Upper lobe of left lung (tissue), 6 donors: ENCODE results near the gene CGB3. TPM values are rescaled to one million over a fixed set of nuclear protein-coding genes. Genes with fewer than 3 reads are reported as not detected.
"Not testable (repeated sequence)": the region's sequence is repeated elsewhere in the genome, so short reads cannot be mapped to it uniquely, and the experiment has no call there.

Experiments
- ATAC-seq, 2 donors: fragments of 200-7000 bp; cut with Tn5 transposase; one replicate each; pipeline ENCODE4 v1.9.1; 2022; ENCODE audit warnings: mild to moderate bottlenecking in 2 of 2, moderate library complexity in 2 of 2; ENCODE audit not compliant: low FRiP score in 2 of 2
- DNase-seq, 2 donors: peaks; one replicate each; pipeline ENCODE4 v3.0.0-alpha.2; 2019 to 2020
- H3K27ac ChIP-seq, 4 donors: fragments of 200-600 bp; sonication (generic); one replicate each; pipeline ENCODE4 v1.5.1; 2016 to 2019
- H3K27me3 ChIP-seq, 4 donors: fragments of 200-600 bp; sonication (generic); one replicate each; pipeline ENCODE4 v1.5.1; 2017 to 2019
- H3K36me3 ChIP-seq, 4 donors: fragments of 200-600 bp; sonication (generic); one replicate each; pipeline ENCODE4 v1.5.1; 2016 to 2019
- H3K4me1 ChIP-seq, 4 donors: fragments of 200-600 bp; sonication (generic); one replicate each; pipeline ENCODE4 v1.5.1; 2018 to 2019
- H3K4me3 ChIP-seq, 4 donors: fragments of 200-600 bp; sonication (generic); one replicate each; pipeline ENCODE4 v1.5.1; 2017 to 2019; ENCODE audit warnings: mild to moderate bottlenecking in 2 of 4, moderate library complexity in 1 of 4
- H3K9me3 ChIP-seq, 4 donors: fragments of 200-600 bp; sonication (generic); one replicate each; pipeline ENCODE4 v1.5.1; 2018 to 2019
- EP300 ChIP-seq, 4 donors: sonication (generic); formaldehyde crosslinking; IDR thresholded peaks; one replicate each; pipeline ENCODE4 v1.5.1; 2017; ENCODE audit warnings: antibody characterized with exemption in 4 of 4, control low read depth in 2 of 4
- POLR2A ChIP-seq, 4 donors: fragments of 450-650 bp; IDR thresholded peaks; one replicate each; pipeline ENCODE4 v1.5.1; 2016 to 2017; ENCODE audit warnings: antibody characterized with exemption in 4 of 4, mild to moderate bottlenecking in 2 of 4
- POLR2AphosphoS5 ChIP-seq, 2 donors: sonication (generic); formaldehyde crosslinking; IDR thresholded peaks; one replicate each; pipeline ENCODE4 v1.5.1; 2017; ENCODE audit warnings: antibody characterized with exemption in 2 of 2
- WGBS, 2 donors: methylation state at CpG; one replicate each; pipeline ENCODE4 v1.1.5; 2017 to 2018; 5-methylcytosine and 5-hydroxymethylcytosine counted together
- total RNA-seq, 6 donors: library from RNA; depleted of rRNA in 4 of 6; stranded (reverse); fragments of >200 nt in 4 of 6; gene quantifications; one replicate each; pipeline versions ENCODE4 v1.1.0 to v1.2.1, GENCODE V29; 2016 to 2021
- TF ChIP-seq, protein P1 (sequence below), 6 experiments: fragments of 450-650 bp in 4 of 6; fragments of 200-600 bp in 2 of 6; sonication (generic) in 2 of 6; IDR thresholded peaks; one replicate each; pipeline ENCODE4 v1.5.1; 2016 to 2019; ENCODE audit warnings: antibody characterized with exemption in 6 of 6
- donor health status: DM: no; HTN: no; CAD: no; lungs with moderate emphysema.
- donor health status: DM: no; HTN: yes; CAD: no; lungs with severe emphysema.

The CGB3 gene
- total RNA-seq, 6 donors from 2014 or later, result not detected

DNA sequence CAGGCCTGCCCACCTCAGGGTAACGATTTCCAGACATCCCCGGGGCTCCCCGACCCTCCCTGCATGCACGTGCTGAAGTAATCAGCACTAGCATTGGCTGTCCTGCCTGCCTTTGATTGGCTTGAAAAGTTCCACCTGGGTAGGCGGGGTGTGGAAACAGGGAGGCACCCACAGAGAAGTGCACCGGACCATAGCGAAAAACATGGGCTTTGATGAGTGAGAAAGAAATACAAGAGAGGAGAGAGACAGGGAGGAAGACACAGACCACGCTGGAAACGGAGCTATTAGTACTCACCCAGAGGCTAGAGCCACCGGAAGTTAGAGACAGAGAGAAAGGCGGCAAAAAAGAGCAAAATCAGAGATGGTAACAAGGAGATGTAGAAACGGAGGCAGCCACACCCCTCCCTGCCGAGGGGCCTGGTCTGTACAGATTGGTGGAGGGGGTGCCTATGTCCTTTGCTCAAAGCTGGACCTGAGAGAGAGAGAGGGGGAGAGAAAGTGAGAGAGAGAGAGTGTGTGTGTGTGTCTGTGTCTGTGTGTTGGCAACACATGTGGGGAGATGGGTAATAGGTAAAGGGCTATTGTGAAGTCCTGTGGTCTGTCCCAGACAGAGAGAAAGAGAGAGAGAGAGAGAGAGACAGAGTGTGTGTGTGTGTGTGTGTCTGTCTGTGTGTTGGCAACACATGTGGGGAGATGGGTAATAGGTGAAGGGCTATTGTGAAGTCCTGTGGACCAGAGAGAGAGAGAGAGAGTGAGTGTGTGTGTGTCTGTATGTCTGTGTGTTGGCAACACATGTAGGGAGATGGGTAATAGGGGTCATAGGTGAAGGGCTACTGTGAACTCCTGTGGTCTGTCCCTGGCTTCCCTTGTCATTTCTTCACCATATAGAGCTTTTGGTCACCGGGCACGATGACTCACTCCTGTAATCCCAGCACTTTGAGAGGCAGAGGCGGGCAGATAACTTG, 2.9 kb downstream of the CGB3 start:
- ATAC-seq, result no peak

DNA sequence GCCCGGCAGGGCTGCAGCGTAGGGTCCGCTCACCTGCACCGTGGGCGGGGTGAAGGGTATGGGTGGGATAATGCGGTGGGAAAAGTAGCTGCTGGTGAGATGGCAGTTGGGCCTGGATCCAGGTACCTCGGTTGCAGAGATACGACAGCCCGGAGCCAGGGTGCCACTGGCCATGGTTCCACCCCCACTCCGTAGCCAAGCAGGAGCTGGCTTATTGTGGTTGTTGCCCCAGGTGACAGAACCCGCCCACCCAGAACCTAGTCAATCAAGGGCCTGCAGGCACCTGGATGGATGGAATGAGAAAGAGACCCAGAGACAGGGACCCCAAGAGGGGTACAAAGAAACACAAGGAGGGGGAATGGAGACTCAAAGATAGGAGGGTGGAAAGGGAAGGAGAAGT, 3.8 kb downstream of the CGB3 start:
- H3K27me3 ChIP-seq, result no peaks in the 10 kb centered on the region
- peaks cover 0 to 10% (median 5%) of the 10 kb centered on the region in 4 donors for H3K36me3 ChIP-seq
- H3K4me1 ChIP-seq, result peaks cover 15 to 27% (median 24%) of the 10 kb centered on the region in 4 donors
- no peak for TF ChIP-seq POLR2AphosphoS5 (IDR thresholded peaks at IDR 0.05)
- TF ChIP-seq, protein P1, sequence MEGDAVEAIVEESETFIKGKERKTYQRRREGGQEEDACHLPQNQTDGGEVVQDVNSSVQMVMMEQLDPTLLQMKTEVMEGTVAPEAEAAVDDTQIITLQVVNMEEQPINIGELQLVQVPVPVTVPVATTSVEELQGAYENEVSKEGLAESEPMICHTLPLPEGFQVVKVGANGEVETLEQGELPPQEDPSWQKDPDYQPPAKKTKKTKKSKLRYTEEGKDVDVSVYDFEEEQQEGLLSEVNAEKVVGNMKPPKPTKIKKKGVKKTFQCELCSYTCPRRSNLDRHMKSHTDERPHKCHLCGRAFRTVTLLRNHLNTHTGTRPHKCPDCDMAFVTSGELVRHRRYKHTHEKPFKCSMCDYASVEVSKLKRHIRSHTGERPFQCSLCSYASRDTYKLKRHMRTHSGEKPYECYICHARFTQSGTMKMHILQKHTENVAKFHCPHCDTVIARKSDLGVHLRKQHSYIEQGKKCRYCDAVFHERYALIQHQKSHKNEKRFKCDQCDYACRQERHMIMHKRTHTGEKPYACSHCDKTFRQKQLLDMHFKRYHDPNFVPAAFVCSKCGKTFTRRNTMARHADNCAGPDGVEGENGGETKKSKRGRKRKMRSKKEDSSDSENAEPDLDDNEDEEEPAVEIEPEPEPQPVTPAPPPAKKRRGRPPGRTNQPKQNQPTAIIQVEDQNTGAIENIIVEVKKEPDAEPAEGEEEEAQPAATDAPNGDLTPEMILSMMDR (IDR thresholded peaks at IDR 0.05), result no peak
- TF ChIP-seq POLR2A (IDR thresholded peaks at IDR 0.05), result no peak
- no peak for TF ChIP-seq EP300 (IDR thresholded peaks at IDR 0.05)
- peak in 1 of 2 donors; percentile 38 for DNase-seq
- H3K9me3 ChIP-seq, result no peaks in the 10 kb centered on the region
- H3K4me3 ChIP-seq, result no peak overlapping the region
- no peak overlapping the region for H3K27ac ChIP-seq
- ATAC-seq, result no peak
- WGBS, 2 donors, result 81 to 91% methylated on average over 7 to 11 of the region's 11 CpGs

More for the DNA sequence above, 2.9 kb downstream of the CGB3 start:
- Histone ChIP-seq H3K4me3 (no peak overlapping the region), H3K27me3 (no peaks in the 10 kb centered on the region), H3K4me1 (peaks cover 15 to 27% (median 24%) of the 10 kb centered on the region in 4 donors), H3K36me3 (peaks cover 0 to 2% (median under 1%) of the 10 kb centered on the region in 4 donors), H3K9me3 (no peaks in the 10 kb centered on the region), H3K27ac (no peak overlapping the region)
- TF ChIP-seq, protein P1 (IDR thresholded peaks at IDR 0.05), result no peak
- no peak for TF ChIP-seq EP300 (IDR thresholded peaks at IDR 0.05)
- TF ChIP-seq POLR2A (IDR thresholded peaks at IDR 0.05), result no peak
- no peak for TF ChIP-seq POLR2AphosphoS5 (IDR thresholded peaks at IDR 0.05)
- DNase-seq, result no peak
- 46 to 52% methylated on average over 16 of the region's 16 CpGs for WGBS, 2 donors

DNA sequence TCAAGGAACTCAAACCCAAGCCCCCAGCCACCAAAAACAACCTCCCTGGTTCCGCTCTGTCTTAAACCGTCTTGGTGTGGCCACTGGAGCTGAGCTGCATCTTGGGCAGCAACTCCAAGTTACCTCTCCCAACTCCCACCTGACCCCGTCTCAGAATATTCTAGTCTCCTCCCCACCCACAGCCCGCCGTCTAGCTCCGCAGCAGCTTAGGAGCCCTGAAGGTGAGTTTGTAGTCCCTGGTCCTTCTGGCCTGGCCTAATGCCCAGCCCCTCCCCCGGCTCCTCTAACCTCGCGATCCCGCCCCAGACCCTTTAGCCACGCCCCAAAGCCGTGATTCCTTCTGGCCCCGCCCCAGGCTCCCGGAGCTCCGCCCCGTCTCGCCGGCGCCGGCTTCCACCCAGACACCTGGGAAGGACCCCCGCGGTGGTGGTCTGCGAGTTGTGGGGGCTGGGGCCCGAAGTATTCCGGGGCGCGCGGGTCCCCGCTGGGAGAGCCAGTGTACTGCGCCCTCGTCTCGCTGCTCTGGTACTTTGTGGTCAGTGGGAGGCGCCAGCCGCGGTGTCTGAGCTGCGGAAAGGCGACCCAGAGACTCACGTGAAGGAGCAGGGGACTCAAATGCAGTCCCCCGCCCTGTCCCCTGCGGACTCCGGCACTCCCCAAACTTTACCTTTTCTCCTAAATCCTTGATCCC, 4.7 kb downstream of the CGB3 start:
- Histone ChIP-seq H3K4me3 (peak overlapping the region in 3 of 4 donors; percentile 46 to 60 (median 51)), H3K9me3 (no peaks in the 10 kb centered on the region), H3K36me3 (peaks cover 0 to 20% (median 10%) of the 10 kb centered on the region in 4 donors), H3K27me3 (no peaks in the 10 kb centered on the region), H3K4me1 (peaks cover 15 to 27% (median 24%) of the 10 kb centered on the region in 4 donors), H3K27ac (peak overlapping the region in 1 of 4 donors; percentile 13)
- 7 to 19% methylated on average over 14 to 41 of the region's 41 CpGs for WGBS, 2 donors
- DNase-seq, result peak; percentile 89 to 92
- TF ChIP-seq, protein P1 (IDR thresholded peaks at IDR 0.05), result peak in 1 of 6 experiments; percentile 37
- TF ChIP-seq EP300 (IDR thresholded peaks at IDR 0.05) (no peak), POLR2A (IDR thresholded peaks at IDR 0.05) (no peak), POLR2AphosphoS5 (IDR thresholded peaks at IDR 0.05) (no peak)
- ATAC-seq, result peak; percentile 77 to 84

DNA sequence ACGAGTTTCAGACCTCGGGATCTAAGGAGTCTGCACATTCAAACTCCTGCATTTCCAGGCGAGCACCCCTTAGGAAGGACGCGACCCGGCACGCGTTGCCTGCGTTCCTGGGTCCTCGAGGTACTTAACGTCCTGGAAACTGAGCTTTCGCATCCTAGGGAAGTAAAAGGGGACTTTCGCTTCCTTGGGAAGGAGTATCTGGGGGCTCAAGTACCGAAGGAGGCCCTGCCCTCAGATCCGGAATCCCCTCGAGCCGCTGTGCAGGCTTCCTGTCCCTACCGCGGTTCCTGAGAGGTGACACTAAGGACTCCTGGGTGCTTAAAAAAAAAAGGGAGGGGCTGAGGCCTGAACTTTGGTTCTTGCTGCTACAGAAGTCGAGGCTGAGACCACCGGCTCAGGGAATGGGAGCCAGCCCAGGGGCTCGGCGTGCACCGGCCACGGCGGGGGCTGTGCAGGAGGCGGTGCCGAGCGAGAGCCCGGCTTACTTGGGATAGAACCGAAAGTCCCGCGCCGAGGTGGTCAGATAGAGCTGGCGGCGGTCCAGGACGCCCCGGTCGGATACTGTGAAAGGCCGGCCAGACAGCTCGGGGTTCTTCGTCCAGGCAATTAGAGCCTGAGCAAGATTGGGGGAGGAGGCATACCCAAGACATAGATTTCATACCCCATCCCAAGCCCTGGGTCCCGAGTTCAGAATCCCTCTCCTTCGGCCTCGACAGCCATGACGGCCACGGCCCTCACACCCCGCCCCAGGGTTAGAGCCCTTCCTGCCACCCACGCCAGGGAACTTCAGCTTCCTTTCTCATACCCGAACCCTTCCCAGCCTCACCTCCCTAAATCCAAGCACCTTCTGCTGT, 5.5 kb downstream of the CGB3 start:
- 4 to 6% methylated on average over 36 to 49 of the region's 50 CpGs for WGBS, 2 donors
- not testable (repeated sequence) for H3K27me3 ChIP-seq, H3K9me3 ChIP-seq
- H3K27ac ChIP-seq, result peak overlapping the region in 1 of 4 donors; percentile 37
- peak in 1 of 2 donors; percentile 88 for DNase-seq
- ATAC-seq, result peak in 1 of 2 donors; percentile 57
- peaks cover 0 to 26% (median 10%) of the 10 kb centered on the region in 4 donors for H3K36me3 ChIP-seq
- H3K4me1 ChIP-seq, result peaks cover 15 to 27% (median 24%) of the 10 kb centered on the region in 4 donors
- peak overlapping the region; percentile 5 to 60 (median 48) for H3K4me3 ChIP-seq
